Measurements from ENCODE around the gene ABHD18. TPM values are rescaled to one million over a fixed set of nuclear protein-coding genes. Genes with fewer than 3 reads are reported as not detected.

Gene ABHD18
- total and polyA plus RNA-seq, 4 donors = 4.1 to 14.7 (median 11.2) TPM

DNA sequence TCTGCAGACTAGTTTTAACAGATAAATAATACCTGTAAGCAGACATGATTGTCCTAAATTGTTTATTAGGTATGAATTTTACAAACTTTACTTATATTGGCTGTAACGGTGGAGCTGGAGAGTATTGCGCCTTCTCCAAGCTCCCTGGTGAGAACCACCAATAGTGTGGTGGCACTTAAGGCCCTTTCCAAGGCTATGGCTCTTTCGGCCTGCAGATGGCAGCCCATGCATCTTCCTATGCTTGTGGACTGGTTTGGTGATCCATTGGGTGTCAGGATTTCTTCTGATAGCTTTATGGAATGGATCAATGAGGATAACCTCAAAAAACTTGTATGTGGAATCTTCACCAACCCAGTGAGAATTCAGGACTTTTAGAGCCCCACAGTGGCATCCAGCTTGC is 103.7 kb downstream of the ABHD18 start:
- Histone ChIP-seq H3K27me3 (ENCODE audit: control insufficient read depth in 1 of 2, insufficient read depth in 2 of 2, low read length in 1 of 2) (no peaks in the 10 kb centered on the region), H3K9me3 (ENCODE audit: control insufficient read depth, low read length) (no peaks in the 10 kb centered on the region), H3K27ac (ENCODE audit: low read depth in 1 of 2, low read length in 2 of 2) (no peak overlapping the region), H3K4me3 (ENCODE audit: low read length in 2 of 2) (no peak overlapping the region), H3K36me3 (ENCODE audit: control insufficient read depth in 1 of 2, insufficient read depth in 2 of 2, low read length in 1 of 2) (no peaks in the 10 kb centered on the region), H3K4me1 (ENCODE audit: control insufficient read depth in 1 of 2, insufficient read depth in 2 of 2, low read length in 2 of 2) (no peaks in the 10 kb centered on the region)
- ATAC-seq (ENCODE audit: low FRiP score) = no peak
- intact Hi-C loops (cut with DNase I) = no loop called here
- DNase-seq = no peak
- WGBS, 2 donors = 89 to 91% methylated on average over 3 of the region's 3 CpGs

DNA sequence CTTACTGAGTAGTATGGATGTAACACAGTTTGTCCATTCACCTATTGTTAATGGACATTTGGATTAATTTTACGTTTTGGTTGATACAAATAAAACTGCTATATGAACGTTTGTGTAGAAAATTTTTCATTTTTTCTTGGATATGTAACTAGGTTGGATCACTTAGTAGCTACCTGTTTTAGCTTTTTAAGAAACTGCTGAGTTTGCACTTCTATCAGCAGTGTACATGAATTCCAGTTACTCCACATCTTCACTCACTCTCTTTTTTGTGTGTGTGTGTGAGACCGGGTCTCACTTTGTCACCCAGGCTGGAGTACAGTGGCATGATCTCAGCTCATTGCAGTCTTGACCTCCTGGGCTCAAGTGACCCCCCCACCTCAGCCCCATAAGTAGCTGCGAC is 111.3 kb downstream of the ABHD18 start:
- Histone ChIP-seq H3K27me3 (ENCODE audit: control insufficient read depth in 1 of 2, insufficient read depth in 2 of 2, low read length in 1 of 2) (no peaks in the 10 kb centered on the region), H3K27ac (ENCODE audit: low read depth in 1 of 2, low read length in 2 of 2) (no peak overlapping the region), H3K36me3 (ENCODE audit: control insufficient read depth in 1 of 2, insufficient read depth in 2 of 2, low read length in 1 of 2) (no peaks in the 10 kb centered on the region), H3K4me1 (ENCODE audit: control insufficient read depth in 1 of 2, insufficient read depth in 2 of 2, low read length in 2 of 2) (no peaks in the 10 kb centered on the region), H3K9me3 (ENCODE audit: control insufficient read depth, low read length) (no peaks in the 10 kb centered on the region), H3K4me3 (ENCODE audit: low read length in 2 of 2) (no peak overlapping the region)
- ATAC-seq (ENCODE audit: low FRiP score) (no peak), DNase-seq (no peak)
- intact Hi-C loops (cut with DNase I) = no loop called here
- 84 to 89% methylated on average over 4 of the region's 4 CpGs for WGBS, 2 donors

Other genes starting within 250 kb of the ABHD18 start
- gene SLC25A31, start 235.0 kb upstream of the ABHD18 start, total RNA-seq = not detected
- gene SLC25A31, start 235.0 kb upstream of the ABHD18 start, polyA plus RNA-seq = not detected
- 10 to 100 TPM; 12.6 to 17.7 TPM for gene HSPA4L, start 183.1 kb upstream of the ABHD18 start, total RNA-seq
- gene HSPA4L, start 183.1 kb upstream of the ABHD18 start, polyA plus RNA-seq = 1 to 10 TPM; 2.6 to 3.1 TPM
- 1 to 10 TPM in 1 of 2 donors, under 1 TPM in 1; 0.96 to 1.3 TPM for gene PLK4, start 84.5 kb upstream of the ABHD18 start, total RNA-seq
- gene PLK4, start 84.5 kb upstream of the ABHD18 start, polyA plus RNA-seq = 1 to 10 TPM in 1 of 2 donors, under 1 TPM in 1; 0.72 to 4.9 TPM
- gene MFSD8, start 233 bp upstream of the ABHD18 start, total RNA-seq = 10 to 100 TPM; 25.8 to 29.3 TPM
- gene MFSD8, start 233 bp upstream of the ABHD18 start, polyA plus RNA-seq = 10 to 100 TPM in 1 of 2 donors, 1 to 10 TPM in 1; 9.5 to 21.2 TPM
- gene LARP1B, start 95.9 kb downstream of the ABHD18 start, total RNA-seq = 10 to 100 TPM; 21.4 to 23.9 TPM
- gene LARP1B, start 95.9 kb downstream of the ABHD18 start, polyA plus RNA-seq = 10 to 100 TPM; 14.1 to 15.2 TPM

Data from aorta (tissue), 5 donors.